HG02623 (cell line): ENCODE measurements around the gene UBIAD1.
"Not testable (repeated sequence)": the region's sequence is repeated elsewhere in the genome, so short reads cannot be mapped to it uniquely, and the experiment has no call there.

Experiments
- ATAC-seq: cut with Tn5 transposase; IDR thresholded peaks from one replicate; pipeline ENCODE4 v1.9.1; 2021; ENCODE audit warnings: moderate library complexity; ENCODE audit not compliant: unreplicated experiment

UBIAD1 gene

GRCh38 chr1:11279152-11279551 is 6.2 kb downstream of the UBIAD1 start:
- ATAC-seq: no peak

- no peak for ATAC-seq
Observed at GRCh38 chr1:11279630-11280029, 6.6 kb downstream of the UBIAD1 start.

DNA sequence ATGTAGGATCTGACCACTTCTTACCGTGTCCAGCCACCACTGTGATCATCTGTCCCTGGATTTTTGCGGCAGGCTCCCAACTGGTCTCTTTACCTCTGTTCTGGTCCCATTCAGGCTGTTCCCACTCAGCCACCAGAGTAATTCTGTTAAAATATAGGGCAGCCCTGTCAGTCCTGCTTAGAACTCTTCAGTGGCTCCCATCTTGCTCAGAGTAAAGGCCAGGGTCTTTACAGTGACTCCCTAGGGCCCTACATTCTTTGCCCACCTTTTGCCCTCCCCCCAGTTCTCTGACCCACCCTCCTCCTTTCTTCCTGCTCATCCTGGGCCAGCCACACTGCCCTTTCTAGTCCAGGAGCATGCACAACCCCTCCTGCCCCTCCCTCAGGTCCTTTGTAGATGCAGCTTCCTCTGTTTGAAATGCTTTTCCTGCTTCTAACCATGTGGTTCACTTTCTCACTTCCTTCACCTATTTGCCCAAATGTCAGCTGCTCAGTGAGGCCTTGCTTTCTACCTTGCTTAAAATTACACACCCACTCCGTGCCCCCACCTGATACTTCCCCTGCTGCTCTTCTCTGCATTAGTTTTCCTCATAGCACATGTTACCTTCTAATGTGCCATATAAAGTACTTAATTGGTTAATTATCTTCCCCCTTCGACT is 7.8 kb downstream of the UBIAD1 start:
- ATAC-seq: no peak

DNA sequence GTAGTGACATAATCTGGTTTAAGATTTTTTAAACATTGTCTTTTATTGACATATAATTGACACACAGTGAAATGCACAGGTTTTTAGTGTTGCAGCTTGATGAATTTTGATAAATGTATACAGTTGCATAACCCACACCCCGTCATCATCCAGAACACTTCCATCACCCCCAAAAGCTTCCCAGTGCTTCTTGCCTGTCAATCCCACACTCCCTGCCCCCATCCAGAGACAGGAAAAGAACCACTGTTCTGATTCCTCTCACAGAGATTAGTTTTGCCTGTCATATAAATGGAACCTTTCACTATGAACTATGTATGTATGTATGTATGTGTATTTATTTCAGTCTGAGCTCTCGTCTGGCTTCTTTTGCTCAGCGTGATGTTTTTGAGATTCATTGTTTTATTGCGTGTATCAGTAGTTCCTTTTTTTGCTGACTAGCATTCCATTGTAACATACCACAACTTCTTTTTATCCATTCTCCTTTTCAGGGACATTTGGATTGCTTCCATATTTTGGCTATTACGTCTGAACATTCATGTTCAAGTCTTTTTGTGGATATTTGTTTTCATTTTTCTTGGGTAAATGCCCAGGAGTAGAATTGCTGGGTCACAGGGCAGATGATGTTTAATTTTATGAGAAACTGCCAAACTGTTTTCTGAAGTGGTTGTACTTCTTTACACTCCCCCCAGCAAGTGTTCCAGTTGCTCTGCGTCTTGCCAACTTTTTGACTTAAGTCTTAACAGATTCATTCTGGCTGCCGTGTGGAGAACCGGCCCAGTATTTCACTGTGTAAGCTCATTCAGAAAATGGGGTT is 8.7 kb downstream of the UBIAD1 start:
- no peak for ATAC-seq

DNA sequence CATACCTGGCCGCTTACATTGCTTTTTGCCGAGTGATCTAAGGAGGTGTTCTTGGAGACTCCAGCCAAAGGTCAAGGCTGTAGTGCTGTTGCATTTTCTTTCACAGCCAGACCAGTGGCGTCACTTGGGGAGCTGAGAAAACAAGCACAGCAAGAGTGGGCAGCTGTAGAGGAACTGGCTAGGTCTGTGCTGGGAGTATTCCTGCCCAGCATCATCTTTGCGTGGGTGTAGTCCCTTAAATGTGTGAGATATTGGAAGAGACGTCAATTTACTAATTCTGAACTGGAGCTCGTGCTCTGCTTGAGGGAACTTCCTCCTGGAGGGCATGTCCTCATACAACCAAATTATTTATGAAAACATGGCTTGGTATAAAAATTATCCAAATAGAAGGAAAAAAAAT is 10.2 kb downstream of the UBIAD1 start:
- no peak for ATAC-seq

- no peak for ATAC-seq
Observed at GRCh38 chr1:11284784-11285183, 11.8 kb downstream of the UBIAD1 start.

DNA sequence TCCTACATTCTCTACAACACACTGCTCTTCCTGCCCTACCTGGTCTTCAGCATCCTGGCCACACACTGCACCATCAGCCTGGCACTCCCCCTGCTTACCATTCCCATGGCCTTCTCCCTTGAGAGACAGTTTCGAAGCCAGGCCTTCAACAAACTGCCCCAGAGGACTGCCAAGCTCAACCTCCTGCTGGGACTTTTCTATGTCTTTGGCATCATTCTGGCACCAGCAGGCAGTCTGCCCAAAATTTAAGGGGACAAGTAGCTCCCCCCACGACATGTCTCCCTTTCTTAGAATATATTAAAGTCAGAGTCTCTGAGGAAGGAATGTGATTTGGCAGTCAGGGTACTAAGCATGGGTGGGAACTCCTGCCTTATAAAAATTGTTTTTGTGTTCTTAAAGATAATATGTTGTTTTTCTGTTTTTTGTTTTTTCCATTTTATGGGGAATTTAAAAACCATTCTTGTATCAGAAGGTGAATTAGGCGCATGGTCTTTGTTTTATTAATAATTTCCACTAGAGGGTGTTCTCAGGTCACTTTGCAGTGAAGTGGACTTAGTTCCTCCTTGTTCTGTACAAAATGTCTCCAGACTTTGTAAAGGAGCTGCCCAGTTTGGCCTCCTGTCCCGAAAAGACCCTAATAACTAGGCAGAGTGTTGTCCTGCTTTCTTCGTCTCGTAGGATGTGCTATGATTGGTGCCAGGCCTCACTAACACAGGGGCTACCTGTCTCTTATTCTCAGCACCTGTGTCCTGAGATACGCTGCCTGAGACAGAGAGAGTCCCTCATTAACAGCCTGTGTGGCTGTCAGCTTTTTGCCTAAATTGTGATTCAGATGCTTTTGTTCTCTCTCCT is 13.1 kb downstream of the UBIAD1 start:
- no peak for ATAC-seq

DNA sequence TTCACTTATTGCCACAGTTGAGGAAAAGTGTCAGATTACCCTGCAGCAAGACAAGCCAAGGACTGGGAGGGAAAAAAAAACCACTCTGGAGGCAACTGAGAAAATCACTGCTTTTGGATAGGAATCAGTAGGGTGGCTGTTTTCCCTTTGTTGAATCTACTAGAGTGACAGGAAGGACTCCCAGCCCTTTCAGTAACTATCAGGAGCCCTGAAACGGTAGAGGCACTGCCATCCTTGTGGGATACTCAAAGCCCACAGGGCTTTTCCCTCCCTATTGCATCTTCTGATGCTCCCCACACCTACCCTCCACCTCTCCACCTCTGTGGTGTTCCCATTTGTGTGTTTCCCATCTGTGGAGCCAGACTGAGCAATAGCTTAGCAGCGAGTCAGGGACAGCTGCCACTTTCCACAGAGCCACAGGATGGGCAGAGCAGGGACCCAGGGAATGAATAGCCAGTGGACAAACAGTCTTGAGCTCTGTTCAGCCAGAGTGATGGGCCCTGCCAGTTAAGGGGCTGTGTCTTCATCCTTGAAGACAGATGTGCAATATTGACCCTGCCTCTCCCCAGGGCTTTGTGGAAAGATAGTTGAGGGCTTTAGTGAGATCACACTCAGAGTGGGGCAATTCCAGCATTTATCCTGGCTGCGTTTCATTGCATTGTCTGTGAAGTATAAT is 13.9 kb downstream of the UBIAD1 start:
- no peak for ATAC-seq

DNA sequence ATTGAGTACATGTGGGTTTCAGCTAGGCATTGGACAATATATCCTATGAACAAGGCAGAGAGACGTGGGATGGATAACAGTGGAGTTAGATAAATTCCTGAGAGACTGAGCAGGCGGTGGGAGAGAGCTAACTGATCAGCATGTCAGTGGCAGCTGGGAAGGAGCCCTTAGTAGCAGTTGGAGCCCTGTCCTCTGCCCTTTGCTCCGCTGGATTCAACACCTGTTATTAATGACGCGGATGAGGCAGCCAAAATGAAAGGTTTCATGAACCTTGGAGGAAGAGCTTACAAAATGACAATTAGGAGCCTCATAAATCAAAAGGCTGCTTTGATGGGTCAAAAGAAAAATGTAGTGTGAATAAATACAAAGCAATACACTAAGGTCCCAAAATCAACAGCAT is 16.1 kb downstream of the UBIAD1 start:
- ATAC-seq: no peak

DNA sequence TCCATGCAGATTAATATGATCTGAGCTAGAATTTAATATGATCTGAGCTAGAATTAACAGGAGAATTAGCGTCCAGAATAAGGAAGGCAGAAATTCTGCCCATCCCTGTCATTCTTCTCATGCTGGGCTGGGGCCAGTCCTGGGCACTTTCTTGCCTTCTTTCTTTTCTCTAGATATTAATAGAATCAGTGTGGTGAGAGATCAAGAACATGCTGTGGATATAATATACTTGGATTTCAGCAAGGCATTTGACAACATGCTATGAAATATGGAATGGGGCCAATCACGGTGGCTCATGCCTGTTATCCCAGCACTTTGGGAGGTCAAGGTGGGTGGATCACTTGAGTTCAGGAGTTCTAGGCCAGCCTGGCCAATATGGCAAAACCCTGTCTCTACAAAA is 18.1 kb downstream of the UBIAD1 start:
- ATAC-seq: no peak

- no peak for ATAC-seq
Observed at GRCh38 chr1:11293856-11294255, 20.9 kb downstream of the UBIAD1 start.

GRCh38 chr1:11294951-11295350 is 22.0 kb downstream of the UBIAD1 start:
- no peak for ATAC-seq

GRCh38 chr1:11295905-11296304 is 22.9 kb downstream of the UBIAD1 start:
- no peak for ATAC-seq

GRCh38 chr1:11297774-11298173 is 24.8 kb downstream of the UBIAD1 start:
- ATAC-seq: not testable (repeated sequence)

- ATAC-seq: no peak
Observed at GRCh38 chr1:11298390-11299224, 25.6 kb downstream of the UBIAD1 start.

- ATAC-seq: no peak
Observed at GRCh38 chr1:11299225-11299574, 26.2 kb downstream of the UBIAD1 start.

DNA sequence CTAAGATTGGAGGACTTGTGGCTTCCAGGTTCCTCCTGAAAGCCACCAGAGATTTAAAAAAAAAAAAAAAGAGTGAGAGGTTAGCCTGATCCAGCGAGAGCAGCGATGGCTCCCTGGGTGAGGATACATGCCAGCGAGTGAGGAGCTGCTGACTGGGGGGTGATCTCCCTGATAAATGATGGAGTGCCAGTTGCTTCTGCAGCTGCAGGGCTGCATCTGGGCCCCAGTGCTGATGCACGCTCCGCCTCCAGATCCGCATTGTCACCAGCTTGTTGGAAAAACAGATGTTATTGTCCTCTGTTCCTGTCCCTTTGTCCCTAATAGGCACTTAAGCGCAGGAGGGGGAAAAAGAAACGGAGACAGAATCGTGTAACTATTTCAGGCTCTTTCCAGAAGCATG is 28.6 kb downstream of the UBIAD1 start:
- no peak for ATAC-seq

DNA sequence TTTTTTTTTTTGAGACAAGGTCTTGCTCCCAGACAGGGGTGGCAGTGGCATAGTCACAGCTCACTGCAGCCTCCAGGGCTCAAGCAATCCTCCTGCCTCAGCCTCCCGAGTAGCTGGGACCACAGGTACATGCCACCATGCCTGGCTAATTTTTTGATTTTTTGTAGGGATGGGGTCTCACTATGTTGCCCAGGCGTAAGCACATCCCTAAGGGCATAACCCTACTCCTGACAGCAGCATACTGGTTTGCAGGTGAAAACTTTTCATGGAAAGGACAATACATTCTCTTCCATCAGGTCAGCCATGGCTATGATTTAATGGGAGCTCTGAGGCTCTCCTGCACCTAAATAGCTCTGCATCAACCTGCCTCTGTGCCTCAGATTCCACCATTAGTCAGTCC is 29.4 kb downstream of the UBIAD1 start:
- no peak for ATAC-seq

- ATAC-seq: not testable (repeated sequence)
Observed at GRCh38 chr1:11305516-11305915, 32.5 kb downstream of the UBIAD1 start.

- ATAC-seq: no peak
Observed at GRCh38 chr1:11307852-11308251, 34.9 kb downstream of the UBIAD1 start.
